Osteocyte (in vitro differentiated cells): ENCODE data around the gene HOXA3. TPM values are rescaled to one million over a fixed set of nuclear protein-coding genes. Genes with fewer than 3 reads are reported as not detected.

Source experiments
- DNase-seq: peaks from one replicate; pipeline ENCODE4 v3.0.0; 2021; ENCODE audit warnings: mixed read lengths; ENCODE audit not compliant: unreplicated experiment; ENCODE audit errors: extremely low spot score
- H3K27ac Mint-ChIP-seq: one replicate; pipeline ENCODE4 v1.8.0; 2021; ENCODE audit warnings: mild to moderate bottlenecking, mixed read lengths; ENCODE audit not compliant: unreplicated experiment
- H3K27me3 Mint-ChIP-seq: one replicate; pipeline ENCODE4 v1.8.0; 2021; ENCODE audit warnings: mixed read lengths; ENCODE audit not compliant: unreplicated experiment
- H3K36me3 Mint-ChIP-seq: one replicate; pipeline ENCODE4 v1.8.0; 2021; ENCODE audit warnings: mixed read lengths; ENCODE audit not compliant: unreplicated experiment
- H3K4me1 Mint-ChIP-seq: one replicate; pipeline ENCODE4 v1.8.0; 2021; ENCODE audit warnings: mixed read lengths; ENCODE audit not compliant: unreplicated experiment
- H3K4me3 Mint-ChIP-seq: one replicate; pipeline ENCODE4 v1.8.0; 2021; ENCODE audit warnings: mild to moderate bottlenecking, moderate library complexity, mixed read lengths; ENCODE audit not compliant: unreplicated experiment
- H3K9me3 Mint-ChIP-seq: one replicate; pipeline ENCODE4 v1.8.0; 2021; ENCODE audit warnings: mixed read lengths; ENCODE audit not compliant: unreplicated experiment
- total RNA-seq: library from RNA; stranded (reverse); gene quantifications from 2 replicates; pipeline ENCODE4 v1.2.1, GENCODE V29; 2021
- TF ChIP-seq, protein P1 (sequence below): fragments of 200-600 bp; sonication (generic); IDR thresholded peaks from 2 replicates; pipeline ENCODE4 v1.5.0; 2021; ENCODE audit warnings: antibody characterized with exemption, mild to moderate bottlenecking, moderate library complexity

HOXA3 gene
- total RNA-seq, 1 donor from 2014 or later: not detected

DNA sequence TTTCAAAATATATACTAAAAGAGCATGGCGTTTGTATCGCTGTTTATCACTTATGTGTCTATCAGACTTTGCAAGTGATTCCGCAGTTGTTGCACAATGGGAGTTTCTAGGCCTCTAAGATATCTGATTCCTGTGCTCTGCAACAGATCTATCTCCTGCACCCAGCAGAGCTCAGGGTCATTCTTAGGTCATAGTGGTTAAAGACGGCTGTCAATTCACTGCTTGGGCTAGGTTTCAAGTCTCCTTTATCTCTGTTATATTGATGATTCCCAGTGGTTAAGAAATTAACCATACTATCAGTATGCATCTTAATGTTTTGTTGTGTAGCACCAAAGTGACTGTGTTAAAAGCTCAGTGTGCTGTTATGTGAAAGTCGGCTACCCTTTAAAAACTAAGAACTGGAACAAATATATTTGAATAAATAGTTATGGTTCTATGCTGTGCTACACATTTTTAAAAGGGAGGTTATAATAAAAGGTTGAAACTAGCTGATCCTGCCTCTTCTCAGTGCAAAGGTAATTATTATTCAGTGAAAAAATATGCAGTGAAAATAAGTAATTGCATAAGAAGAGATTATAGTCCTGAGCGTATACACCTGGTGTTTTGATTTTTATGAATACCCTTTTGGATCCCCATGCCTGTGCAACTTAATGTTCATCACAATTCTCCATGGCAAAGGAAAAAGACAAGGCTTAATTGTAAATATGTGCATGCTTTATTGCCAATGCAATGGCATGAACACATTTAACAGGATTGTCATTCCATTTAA, 80.6 kb downstream of the HOXA3 start:
- Mint-ChIP-seq H3K27ac (no peak overlapping the region), H3K4me3 (no peak overlapping the region), H3K36me3 (no peaks in the 10 kb centered on the region)

DNA sequence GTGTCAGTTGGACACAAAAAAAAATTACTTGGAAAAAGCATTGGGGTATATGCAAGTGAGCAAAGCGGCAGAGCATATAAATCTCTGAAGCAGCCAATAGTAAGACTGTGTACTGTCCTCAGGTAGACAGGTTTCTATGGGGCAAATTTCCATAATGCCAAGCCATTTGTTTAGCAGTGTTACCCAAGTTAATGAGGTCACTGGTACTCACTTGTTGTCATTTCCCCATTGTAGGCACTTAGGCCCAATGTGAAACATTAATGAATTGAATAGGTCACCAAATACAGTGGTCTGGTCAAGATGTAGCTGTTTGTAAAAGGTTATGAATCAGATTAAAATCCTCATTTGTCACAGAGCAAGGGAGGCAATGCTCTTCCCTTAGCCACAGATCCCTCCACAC, 84.1 kb downstream of the HOXA3 start:
- Mint-ChIP-seq H3K4me1 (no peaks in the 10 kb centered on the region), H3K27ac (no peak overlapping the region), H3K36me3 (no peaks in the 10 kb centered on the region), H3K27me3 (no peaks in the 10 kb centered on the region), H3K9me3 (no peaks in the 10 kb centered on the region), H3K4me3 (no peak overlapping the region)
- no peak for DNase-seq
- TF ChIP-seq, protein P1, sequence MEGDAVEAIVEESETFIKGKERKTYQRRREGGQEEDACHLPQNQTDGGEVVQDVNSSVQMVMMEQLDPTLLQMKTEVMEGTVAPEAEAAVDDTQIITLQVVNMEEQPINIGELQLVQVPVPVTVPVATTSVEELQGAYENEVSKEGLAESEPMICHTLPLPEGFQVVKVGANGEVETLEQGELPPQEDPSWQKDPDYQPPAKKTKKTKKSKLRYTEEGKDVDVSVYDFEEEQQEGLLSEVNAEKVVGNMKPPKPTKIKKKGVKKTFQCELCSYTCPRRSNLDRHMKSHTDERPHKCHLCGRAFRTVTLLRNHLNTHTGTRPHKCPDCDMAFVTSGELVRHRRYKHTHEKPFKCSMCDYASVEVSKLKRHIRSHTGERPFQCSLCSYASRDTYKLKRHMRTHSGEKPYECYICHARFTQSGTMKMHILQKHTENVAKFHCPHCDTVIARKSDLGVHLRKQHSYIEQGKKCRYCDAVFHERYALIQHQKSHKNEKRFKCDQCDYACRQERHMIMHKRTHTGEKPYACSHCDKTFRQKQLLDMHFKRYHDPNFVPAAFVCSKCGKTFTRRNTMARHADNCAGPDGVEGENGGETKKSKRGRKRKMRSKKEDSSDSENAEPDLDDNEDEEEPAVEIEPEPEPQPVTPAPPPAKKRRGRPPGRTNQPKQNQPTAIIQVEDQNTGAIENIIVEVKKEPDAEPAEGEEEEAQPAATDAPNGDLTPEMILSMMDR: no peak

More for the DNA sequence above, 80.6 kb downstream of the HOXA3 start:
- H3K9me3 Mint-ChIP-seq: peaks cover 5% of the 10 kb centered on the region
- H3K27me3 Mint-ChIP-seq: no peaks in the 10 kb centered on the region
- H3K4me1 Mint-ChIP-seq: no peaks in the 10 kb centered on the region
- no peak for DNase-seq
- TF ChIP-seq, protein P1: no peak

DNA sequence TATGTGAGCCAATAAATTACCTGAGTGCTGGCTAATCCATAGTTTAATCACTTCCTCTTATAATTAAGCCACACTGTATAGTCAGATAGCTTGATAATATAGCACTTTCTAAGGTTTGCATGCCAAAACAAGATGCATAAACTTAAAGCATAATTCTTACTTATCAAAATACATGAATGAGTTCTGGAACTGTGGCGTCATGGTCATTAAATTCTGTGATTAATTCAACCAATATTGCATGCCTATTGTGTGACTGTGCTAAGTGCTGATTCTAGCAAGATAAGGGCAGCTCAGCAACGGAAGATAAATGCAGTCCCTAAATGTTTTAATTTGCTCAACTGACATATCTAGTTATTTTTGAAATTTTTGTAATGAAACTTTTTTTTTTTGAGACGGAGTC, 86.2 kb downstream of the HOXA3 start:
- DNase-seq: no peak
- Mint-ChIP-seq H3K4me3 (no peak overlapping the region), H3K36me3 (no peaks in the 10 kb centered on the region), H3K27me3 (peaks cover 3% of the 10 kb centered on the region), H3K9me3 (no peaks in the 10 kb centered on the region), H3K4me1 (no peaks in the 10 kb centered on the region), H3K27ac (no peak overlapping the region)
- TF ChIP-seq, protein P1: no peak

DNA sequence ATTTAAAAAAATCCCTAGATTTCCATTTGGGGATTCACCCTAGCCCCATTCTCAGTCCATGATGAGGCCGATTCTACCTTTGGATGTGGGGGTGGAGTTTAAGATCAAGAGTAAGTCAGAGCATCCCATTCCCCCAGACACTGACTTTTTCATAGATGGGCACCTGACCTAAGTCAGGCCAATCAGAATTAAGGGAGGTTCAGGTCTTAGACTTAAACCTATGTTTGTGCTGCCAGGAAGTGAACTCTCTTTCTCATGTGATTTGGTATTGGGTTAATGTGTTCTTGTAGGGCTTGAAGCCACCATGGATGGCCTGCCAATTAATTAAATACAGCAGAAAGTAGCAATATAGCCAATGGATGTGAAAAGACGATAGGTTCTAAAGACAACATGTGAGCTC, 86.7 kb downstream of the HOXA3 start:
- DNase-seq: no peak
- Mint-ChIP-seq H3K36me3 (no peaks in the 10 kb centered on the region), H3K4me3 (no peak overlapping the region), H3K9me3 (no peaks in the 10 kb centered on the region), H3K27ac (no peak overlapping the region), H3K4me1 (no peaks in the 10 kb centered on the region), H3K27me3 (peaks cover 3% of the 10 kb centered on the region)
- TF ChIP-seq, protein P1: no peak

DNA sequence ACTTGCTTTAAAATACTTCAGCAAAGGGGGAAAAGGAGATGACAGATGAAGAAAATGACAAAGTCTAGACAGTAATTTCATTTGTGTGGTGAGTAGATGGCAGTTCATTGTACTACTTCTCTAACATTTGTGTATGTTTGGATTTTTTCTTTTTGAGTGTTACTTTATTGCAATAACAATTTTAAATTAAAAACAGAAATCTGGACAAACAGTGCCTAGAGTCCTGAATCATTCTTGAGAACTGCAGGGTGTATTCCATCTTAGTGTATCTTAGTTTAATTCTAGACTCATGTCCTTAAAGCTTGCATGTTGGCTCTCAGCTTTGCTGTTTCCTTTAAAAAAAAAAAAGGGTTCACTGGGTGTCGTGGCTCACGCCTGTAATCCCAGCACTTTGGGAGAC, 87.7 kb downstream of the HOXA3 start:
- H3K4me1 Mint-ChIP-seq: no peaks in the 10 kb centered on the region
- H3K27me3 Mint-ChIP-seq: peaks cover 10% of the 10 kb centered on the region
- no peaks in the 10 kb centered on the region for H3K9me3 Mint-ChIP-seq
- no peak overlapping the region for H3K27ac Mint-ChIP-seq
- no peak for DNase-seq
- TF ChIP-seq, protein P1: no peak
- no peak overlapping the region for H3K4me3 Mint-ChIP-seq
- H3K36me3 Mint-ChIP-seq: no peaks in the 10 kb centered on the region
